CD4-positive, alpha-beta T cell treated with Interleukin-4 for 1 hour (primary cell): ENCODE results near the gene TREML1.
"Not testable (repeated sequence)": the region's sequence is repeated elsewhere in the genome, so short reads cannot be mapped to it uniquely, and the experiment has no call there.

Experiments
- DNase-seq, 2 donors: peaks; one replicate each; pipeline ENCODE4 v3.0.0-alpha.2; 2020 to 2022

TREML1 gene

GRCh38 chr6:41153992-41154625, at the start of gene TREML1:
Gene TREML1 (minus strand): TSS chr6:41154347. CDS start chr6:41154288, 59 bp downstream.
- no peak for DNase-seq

- DNase-seq, result peak in 1 of 2 donors; percentile 53
Measured at GRCh38 chr6:41201764-41202173, 47.6 kb upstream of the TREML1 start.

DNA sequence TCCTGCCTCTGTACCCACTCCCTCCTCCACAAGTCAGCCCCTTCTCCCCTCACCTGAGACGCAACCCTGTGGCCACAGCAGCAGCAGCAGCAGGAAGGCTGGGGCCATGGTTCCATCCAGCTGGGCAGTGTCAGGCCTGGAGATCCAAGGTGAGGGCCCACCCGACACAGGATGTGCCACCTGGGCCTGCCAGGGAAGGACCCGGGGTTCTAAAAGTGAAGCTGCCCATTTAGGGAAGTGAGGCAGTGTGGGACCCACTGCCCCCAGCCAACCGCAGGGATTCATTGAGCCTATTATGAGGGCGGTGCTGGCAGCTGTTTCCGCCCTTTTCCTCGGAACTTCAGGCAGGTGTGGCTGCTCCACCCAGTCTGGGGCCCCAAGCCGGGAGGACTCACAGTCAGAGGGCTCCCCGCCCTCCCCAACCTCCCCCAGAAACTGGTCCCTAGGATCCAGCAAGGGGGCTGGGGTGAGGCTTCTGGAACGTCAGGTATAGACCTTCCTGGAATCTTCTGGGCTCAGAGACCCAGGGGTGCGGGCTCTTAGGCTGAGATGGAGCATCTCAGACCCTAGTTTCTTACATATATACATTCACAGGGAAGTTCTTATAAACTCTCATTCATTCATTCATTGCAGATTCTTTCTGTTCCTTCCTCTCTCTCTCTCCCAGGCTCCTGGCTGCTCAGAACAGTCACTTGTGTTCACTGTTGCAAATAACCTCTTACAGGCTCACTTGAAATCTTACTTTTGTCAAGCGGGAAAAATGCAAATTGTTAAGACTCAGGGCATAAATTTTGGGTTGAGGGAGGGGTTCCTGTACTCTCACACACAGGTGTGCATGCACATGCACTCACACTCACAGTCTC, 47.0 kb upstream of the TREML1 start, which contains the start of gene TREML2:
Gene TREML2 (minus strand): TSS at position 249 of the 863 bp plus-strand sequence. CDS start 141 bp downstream, at position 108.
- peak; percentile 68 to 82 for DNase-seq

DNA sequence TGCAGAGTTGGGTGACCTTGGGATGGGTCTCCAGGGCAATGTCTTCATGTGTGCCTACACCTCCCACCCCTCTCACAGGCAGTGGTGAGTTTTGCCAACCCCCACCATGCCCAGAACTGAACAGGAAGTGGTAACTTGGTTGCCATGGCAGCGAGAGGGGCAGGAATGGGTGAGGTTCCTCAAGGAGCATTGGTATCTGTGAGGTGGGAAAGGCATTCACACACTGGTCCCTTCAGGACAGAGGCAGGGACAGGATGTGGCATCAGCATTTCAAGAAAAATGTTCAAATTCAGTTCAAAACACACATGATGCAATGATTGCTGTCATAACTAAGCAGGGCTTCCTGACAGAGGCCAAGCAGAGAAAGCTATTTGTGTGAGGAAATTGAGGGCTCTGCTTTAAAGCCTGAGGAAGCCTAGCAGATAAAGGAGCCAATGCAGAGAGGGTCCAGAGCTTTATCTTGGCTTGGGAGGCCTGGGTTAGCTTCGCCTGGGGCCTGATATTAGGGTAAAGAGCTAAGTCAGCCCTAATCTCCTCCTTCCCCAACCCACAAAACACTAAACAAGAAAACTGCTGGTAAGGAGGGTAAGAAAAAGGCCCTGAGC, 46.3 kb upstream of the TREML1 start:
- DNase-seq, result peak; percentile 82

GRCh38 chr6:41199552-41200246, 45.6 kb upstream of the TREML1 start:
- peak; percentile 33 to 47 for DNase-seq

DNA sequence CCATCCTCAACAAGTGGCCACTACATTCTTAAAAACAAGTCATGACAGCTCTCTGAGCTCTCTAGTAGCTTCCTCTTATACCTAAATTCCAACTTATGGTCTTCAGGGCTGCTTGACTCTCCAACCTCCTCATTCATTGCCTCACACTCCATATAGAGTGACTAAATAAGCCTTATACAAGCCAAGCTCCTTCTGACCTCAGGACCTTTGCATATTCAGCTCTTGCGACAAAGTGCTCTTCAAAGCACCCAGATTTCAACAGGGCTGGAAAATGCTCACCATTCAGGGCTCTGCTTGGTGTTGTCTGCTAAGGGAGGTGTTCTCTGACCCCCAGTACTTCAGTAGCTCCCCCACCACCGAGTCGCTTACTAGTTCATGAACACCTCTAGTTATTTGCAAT, 43.1 kb upstream of the TREML1 start:
- DNase-seq, result no peak

GRCh38 chr6:41194386-41194785, 40.2 kb upstream of the TREML1 start:
- DNase-seq, result no peak

DNA sequence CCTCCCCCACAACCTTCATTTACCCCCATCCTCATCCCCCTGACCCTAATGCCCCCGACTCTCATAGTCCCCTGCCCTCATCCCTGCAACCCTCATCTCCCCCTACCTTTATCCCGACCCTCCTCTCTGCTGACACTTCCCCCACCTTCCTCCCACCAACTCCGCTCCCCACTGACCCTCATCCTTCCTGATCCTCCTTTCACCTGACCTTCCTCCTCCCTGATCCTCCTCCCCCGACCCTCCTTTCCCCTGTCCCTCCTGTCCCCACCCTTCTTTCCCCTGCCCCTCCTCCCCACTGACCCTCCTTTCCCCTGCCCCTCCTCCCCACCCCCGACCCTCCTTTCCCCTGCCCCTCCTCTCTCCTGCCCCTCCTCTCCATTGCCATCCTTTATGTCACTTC, 39.7 kb upstream of the TREML1 start:
- DNase-seq, result no peak

- DNase-seq, result no peak
Measured at GRCh38 chr6:41193171-41193734, 39.1 kb upstream of the TREML1 start.

DNA sequence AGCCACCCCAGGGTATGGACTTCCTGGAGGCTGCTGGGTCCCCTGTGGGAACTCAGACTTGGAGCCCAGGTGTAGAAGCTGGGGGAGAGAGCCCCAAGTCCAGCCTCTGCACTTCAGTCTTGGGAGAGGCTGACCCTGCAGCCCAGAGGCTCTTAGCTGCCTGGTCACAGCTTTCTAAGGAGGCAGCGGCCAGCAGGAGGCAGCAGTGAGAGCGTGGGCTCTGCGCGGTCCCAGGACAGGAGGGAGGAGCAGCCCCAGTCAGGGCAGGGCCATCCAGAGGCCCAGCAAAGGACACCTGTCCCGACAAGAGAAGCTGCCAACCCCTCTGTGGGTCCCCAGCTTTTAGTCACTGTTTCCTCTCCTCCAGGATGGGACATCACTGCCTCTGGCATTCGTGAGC, 37.4 kb upstream of the TREML1 start:
- peak; percentile 26 to 41 for DNase-seq

GRCh38 chr6:41190791-41191190, 36.6 kb upstream of the TREML1 start:
- DNase-seq, result no peak

GRCh38 chr6:41189967-41190366, 35.8 kb upstream of the TREML1 start:
- no peak for DNase-seq

GRCh38 chr6:41189046-41189445, 34.9 kb upstream of the TREML1 start:
- DNase-seq, result not testable (repeated sequence)

GRCh38 chr6:41187924-41188886, 34.1 kb upstream of the TREML1 start:
- no peak for DNase-seq

- DNase-seq, result no peak
Measured at GRCh38 chr6:41186031-41186562, 31.9 kb upstream of the TREML1 start.

DNA sequence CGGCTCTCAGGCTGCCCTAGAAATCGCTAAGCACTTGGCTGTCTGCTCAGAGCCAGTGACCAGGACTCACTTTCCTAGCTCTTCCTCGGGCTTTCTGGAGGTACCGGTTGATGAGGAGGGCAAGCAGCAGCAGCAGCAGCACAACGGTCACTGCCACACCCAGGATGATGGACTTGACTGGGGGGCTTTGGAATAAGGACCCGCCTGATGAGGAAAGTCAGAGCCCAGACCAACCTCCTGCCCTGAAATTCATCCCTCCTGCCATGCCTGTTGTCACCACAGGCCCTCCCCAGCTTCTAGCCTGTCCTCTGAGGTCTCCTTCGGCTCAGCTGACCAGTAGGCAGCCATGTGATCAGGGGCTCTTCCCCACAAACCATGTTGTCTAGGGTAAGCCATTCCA, 30.6 kb upstream of the TREML1 start:
- DNase-seq, result no peak

GRCh38 chr6:41182069-41183034, 28.2 kb upstream of the TREML1 start:
- DNase-seq, result peak; percentile 70 to 73

DNA sequence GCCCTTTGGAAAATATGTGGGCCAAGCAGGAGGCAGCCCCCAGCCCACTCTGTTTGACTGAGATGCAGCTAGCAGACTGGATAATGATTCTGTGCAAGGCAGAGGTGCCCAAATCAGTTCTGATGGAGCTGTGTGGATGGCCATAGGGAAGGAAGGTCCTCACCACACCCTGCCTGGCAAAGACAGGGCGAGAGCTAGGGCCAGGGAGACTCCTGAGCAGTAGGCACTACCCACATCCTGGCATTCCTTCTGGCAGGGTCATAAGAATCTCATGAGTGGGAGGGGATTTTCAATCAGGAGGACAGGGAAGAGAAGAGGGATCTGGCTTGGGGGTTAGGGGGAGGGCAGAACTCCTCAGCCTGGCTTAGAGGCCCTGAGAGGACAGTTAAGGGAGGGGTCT, 27.4 kb upstream of the TREML1 start:
- DNase-seq, result no peak

- DNase-seq, result no peak
Measured at GRCh38 chr6:41179163-41179562, 25.0 kb upstream of the TREML1 start.

GRCh38 chr6:41177695-41178094, 23.5 kb upstream of the TREML1 start:
- no peak for DNase-seq
